Thyroid gland (tissue), 4 donors: Measurements from ENCODE around the gene RPN2.

ENCODE experiments used
- POLR2A ChIP-seq, 2 donors: fragments of 450-650 bp; IDR thresholded peaks; one replicate each; pipeline ENCODE4 v1.6.1; 2017; ENCODE audit warnings: antibody characterized with exemption in 2 of 2, mild to moderate bottlenecking in 2 of 2, moderate library complexity in 1 of 2
- TF ChIP-seq, protein P1 (sequence below), 6 experiments: fragments of 200-600 bp in 3 of 6; fragments of 450-650 bp in 3 of 6; sonication (generic) in 3 of 6; IDR thresholded peaks; one replicate each; pipeline ENCODE4 v1.5.1; 2016 to 2019; ENCODE audit warnings: antibody characterized with exemption in 6 of 6, mild to moderate bottlenecking in 2 of 6, inconsistent platforms in 1 of 6, moderate library complexity in 1 of 6

DNA sequence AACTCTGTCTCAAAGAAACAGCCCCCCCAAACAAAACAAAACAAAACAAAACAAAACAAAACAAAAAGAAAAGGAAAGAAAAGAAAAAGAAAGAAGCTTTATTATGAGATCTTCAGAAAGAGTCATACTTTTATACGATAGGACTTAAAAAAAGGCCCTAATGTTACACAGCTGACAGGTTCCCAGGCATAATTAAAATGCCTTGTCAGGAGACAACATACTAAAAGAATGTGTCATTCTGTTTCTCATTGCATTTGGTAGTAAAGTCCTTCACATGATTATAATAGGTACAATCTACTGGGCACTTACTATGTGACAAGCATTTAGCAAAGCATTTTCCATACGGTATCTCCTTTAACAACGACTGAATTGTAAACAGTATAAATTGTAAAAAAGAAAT is 36.4 kb upstream of the RPN2 start:
- TF ChIP-seq, protein P1, sequence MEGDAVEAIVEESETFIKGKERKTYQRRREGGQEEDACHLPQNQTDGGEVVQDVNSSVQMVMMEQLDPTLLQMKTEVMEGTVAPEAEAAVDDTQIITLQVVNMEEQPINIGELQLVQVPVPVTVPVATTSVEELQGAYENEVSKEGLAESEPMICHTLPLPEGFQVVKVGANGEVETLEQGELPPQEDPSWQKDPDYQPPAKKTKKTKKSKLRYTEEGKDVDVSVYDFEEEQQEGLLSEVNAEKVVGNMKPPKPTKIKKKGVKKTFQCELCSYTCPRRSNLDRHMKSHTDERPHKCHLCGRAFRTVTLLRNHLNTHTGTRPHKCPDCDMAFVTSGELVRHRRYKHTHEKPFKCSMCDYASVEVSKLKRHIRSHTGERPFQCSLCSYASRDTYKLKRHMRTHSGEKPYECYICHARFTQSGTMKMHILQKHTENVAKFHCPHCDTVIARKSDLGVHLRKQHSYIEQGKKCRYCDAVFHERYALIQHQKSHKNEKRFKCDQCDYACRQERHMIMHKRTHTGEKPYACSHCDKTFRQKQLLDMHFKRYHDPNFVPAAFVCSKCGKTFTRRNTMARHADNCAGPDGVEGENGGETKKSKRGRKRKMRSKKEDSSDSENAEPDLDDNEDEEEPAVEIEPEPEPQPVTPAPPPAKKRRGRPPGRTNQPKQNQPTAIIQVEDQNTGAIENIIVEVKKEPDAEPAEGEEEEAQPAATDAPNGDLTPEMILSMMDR (IDR thresholded peaks at IDR 0.05) = no peak
- no peak for TF ChIP-seq POLR2A (IDR thresholded peaks at IDR 0.05)
